Stimulated activated CD4-positive, alpha-beta T cell treated with anti-CD3 and anti-CD28 coated beads, Interleukin-15, amount 100 ng/mL, for 1 hour (primary cell): ENCODE results near the gene CYYR1.
"Not testable (repeated sequence)": the region's sequence is repeated elsewhere in the genome, so short reads cannot be mapped to it uniquely, and the experiment has no call there.

Source experiments
- DNase-seq, 2 donors: peaks; one replicate each; pipeline ENCODE4 v3.0.0-alpha.2; 2020; ENCODE audit warnings: low read depth in 1 of 2, low spot score in 1 of 2

CYYR1 gene

GRCh38 chr21:26491663-26492062 lies 81.4 kb downstream of the CYYR1 start:
- no peak for DNase-seq

- DNase-seq, result no peak
These were observed 82.3 kb downstream of the CYYR1 start for GRCh38 chr21:26490771-26491170.

GRCh38 chr21:26489781-26490180 lies 83.3 kb downstream of the CYYR1 start:
- no peak for DNase-seq

- DNase-seq, result no peak
These were observed 85.1 kb downstream of the CYYR1 start for GRCh38 chr21:26487981-26488480.

GRCh38 chr21:26473471-26473870 lies 99.6 kb downstream of the CYYR1 start:
- DNase-seq, result no peak

GRCh38 chr21:26471099-26471471 lies 102.0 kb downstream of the CYYR1 start:
- DNase-seq, result no peak

GRCh38 chr21:26470351-26471098 lies 102.6 kb downstream of the CYYR1 start:
- DNase-seq, result no peak

GRCh38 chr21:26469789-26470188 lies 103.3 kb downstream of the CYYR1 start:
- no peak for DNase-seq

GRCh38 chr21:26465916-26466315 lies 107.2 kb downstream of the CYYR1 start:
- DNase-seq, result no peak

- DNase-seq, result no peak
These were observed 111.6 kb downstream of the CYYR1 start for GRCh38 chr21:26461500-26461899.

GRCh38 chr21:26460621-26461020 lies 112.5 kb downstream of the CYYR1 start:
- no peak for DNase-seq

- not testable (repeated sequence) for DNase-seq
These were observed 114.2 kb downstream of the CYYR1 start for GRCh38 chr21:26458854-26459253.

GRCh38 chr21:26457817-26458216 lies 115.3 kb downstream of the CYYR1 start:
- DNase-seq, result no peak

GRCh38 chr21:26453267-26453666 lies 119.8 kb downstream of the CYYR1 start:
- DNase-seq, result no peak

GRCh38 chr21:26451081-26451740 lies 121.9 kb downstream of the CYYR1 start:
- no peak for DNase-seq

- DNase-seq, result no peak
These were observed 123.9 kb downstream of the CYYR1 start for GRCh38 chr21:26449161-26449560.

- no peak for DNase-seq
These were observed 124.3 kb downstream of the CYYR1 start for GRCh38 chr21:26448751-26449150.

- no peak for DNase-seq
These were observed 125.1 kb downstream of the CYYR1 start for GRCh38 chr21:26447932-26448475.

GRCh38 chr21:26445440-26445839 lies 127.6 kb downstream of the CYYR1 start:
- no peak for DNase-seq

- DNase-seq, result no peak
These were observed 128.4 kb downstream of the CYYR1 start for GRCh38 chr21:26444646-26445045.

- DNase-seq, result no peak
These were observed 129.2 kb downstream of the CYYR1 start for GRCh38 chr21:26443867-26444266.

- no peak for DNase-seq
These were observed 129.8 kb downstream of the CYYR1 start for GRCh38 chr21:26443291-26443690.
